IPS-15b (cell line): ENCODE measurements around the gene CDH5.

Experiments
- H3K27me3 ChIP-seq: one replicate; pipeline ENCODE4 v1.6.1; 2013; ENCODE audit warnings: low read length; ENCODE audit not compliant: control insufficient read depth, insufficient read depth
- H3K36me3 ChIP-seq: one replicate; pipeline ENCODE4 v1.6.1; 2013; ENCODE audit warnings: low read length; ENCODE audit not compliant: control insufficient read depth, insufficient read depth
- H3K4me1 ChIP-seq: one replicate; pipeline ENCODE4 v1.6.1; 2013; ENCODE audit warnings: mild to moderate bottlenecking, low read length; ENCODE audit not compliant: control insufficient read depth, insufficient read depth
- H3K4me3 ChIP-seq: one replicate; pipeline ENCODE4 v1.5.1; 2013; ENCODE audit warnings: low read depth, low read length
- H3K9ac ChIP-seq: one replicate; pipeline ENCODE4 v1.6.1; 2013; ENCODE audit warnings: low read depth, mild to moderate bottlenecking, low read length
- H3K9me3 ChIP-seq: one replicate; pipeline ENCODE4 v1.6.1; 2013; ENCODE audit warnings: mild to moderate bottlenecking, low read length; ENCODE audit not compliant: control insufficient read depth, insufficient read depth

CDH5 gene

DNA sequence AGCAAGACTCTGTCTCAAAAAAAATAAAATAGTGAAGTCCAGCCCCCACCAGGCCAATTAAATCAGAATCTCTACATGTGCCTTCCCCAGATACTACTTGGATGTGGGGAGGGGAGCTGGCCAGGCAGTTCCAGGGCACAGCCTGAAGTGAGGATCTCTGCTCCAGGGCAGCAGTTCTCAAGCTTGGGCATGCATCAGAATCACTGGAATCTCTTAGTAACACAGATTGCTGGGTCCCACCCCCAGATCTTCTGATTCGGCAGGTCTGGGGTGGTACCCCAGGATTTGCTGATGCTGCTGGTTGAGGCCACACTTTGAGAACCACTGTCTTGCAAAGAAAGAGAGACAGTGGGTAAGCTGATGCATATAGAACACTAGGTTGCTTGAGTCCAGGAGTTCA lies 8.3 kb upstream of the CDH5 start:
- no peaks in the 10 kb centered on the region for H3K4me1 ChIP-seq

DNA sequence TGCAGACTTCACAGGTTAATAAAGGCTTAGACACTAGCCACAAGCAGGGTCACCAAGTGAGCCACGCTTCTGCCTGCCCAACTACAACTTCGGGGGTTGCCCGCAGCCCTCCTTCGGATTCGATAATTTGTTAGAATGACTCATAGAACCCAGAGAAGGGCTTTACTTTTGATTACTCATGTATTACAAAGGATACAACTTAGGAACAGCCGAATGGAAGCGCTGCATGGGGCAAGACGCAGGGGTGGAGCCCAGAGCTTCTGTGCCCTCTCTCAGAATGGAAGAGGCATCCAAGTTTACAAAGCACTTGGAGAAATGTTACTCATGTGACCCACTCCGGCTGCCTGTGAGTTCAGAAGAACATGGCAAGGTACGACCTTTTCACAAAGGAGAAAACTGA lies 7.5 kb upstream of the CDH5 start:
- Histone ChIP-seq H3K9ac (no peak overlapping the region), H3K36me3 (no peaks in the 10 kb centered on the region), H3K9me3 (no peaks in the 10 kb centered on the region), H3K4me3 (no peak overlapping the region), H3K27me3 (no peaks in the 10 kb centered on the region), H3K4me1 (no peaks in the 10 kb centered on the region)

More for the DNA sequence above, 8.3 kb upstream of the CDH5 start:
- Histone ChIP-seq H3K27me3 (no peaks in the 10 kb centered on the region), H3K9ac (no peak overlapping the region), H3K36me3 (no peaks in the 10 kb centered on the region), H3K4me3 (no peak overlapping the region), H3K9me3 (no peaks in the 10 kb centered on the region)

DNA sequence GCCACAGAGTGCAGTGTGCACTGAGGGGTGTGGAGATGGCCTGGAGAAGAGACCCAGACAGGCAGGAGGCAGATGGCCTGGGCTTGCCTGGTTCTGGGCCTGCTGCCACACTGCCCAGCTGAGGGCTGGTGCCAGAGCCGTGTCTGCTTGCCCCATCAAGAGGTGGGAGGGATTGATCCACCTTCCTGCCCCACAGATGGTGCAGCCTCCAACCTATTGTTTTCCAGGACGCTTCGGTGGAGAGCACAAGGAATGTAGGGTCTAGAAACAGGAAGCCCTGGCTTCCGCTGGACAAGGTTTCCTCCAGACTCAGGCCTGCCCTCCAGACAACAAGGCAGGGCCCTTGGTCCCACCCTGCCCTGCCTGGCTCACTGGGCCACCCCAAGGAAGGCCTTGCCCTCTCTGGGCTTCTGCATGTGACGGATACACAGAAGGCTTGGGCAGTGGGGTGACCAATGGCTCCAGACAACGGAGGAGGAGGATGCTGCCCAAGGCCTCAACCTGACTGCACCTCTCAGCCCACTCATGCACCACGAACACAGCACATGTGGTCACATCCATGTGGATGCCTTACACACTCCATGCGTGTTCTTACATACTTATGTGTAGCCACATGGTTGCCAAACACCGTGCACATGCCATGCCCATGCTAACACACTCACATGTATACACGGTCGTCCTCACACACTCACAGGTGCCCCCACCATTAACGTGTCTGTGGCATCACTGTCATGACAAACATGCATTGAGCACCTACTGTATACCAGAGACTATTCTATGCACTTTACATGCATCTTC lies 6.5 kb upstream of the CDH5 start:
- Histone ChIP-seq H3K9ac (no peak overlapping the region), H3K27me3 (no peaks in the 10 kb centered on the region), H3K4me1 (peaks cover 4% of the 10 kb centered on the region), H3K36me3 (no peaks in the 10 kb centered on the region), H3K4me3 (no peak overlapping the region), H3K9me3 (no peaks in the 10 kb centered on the region)

DNA sequence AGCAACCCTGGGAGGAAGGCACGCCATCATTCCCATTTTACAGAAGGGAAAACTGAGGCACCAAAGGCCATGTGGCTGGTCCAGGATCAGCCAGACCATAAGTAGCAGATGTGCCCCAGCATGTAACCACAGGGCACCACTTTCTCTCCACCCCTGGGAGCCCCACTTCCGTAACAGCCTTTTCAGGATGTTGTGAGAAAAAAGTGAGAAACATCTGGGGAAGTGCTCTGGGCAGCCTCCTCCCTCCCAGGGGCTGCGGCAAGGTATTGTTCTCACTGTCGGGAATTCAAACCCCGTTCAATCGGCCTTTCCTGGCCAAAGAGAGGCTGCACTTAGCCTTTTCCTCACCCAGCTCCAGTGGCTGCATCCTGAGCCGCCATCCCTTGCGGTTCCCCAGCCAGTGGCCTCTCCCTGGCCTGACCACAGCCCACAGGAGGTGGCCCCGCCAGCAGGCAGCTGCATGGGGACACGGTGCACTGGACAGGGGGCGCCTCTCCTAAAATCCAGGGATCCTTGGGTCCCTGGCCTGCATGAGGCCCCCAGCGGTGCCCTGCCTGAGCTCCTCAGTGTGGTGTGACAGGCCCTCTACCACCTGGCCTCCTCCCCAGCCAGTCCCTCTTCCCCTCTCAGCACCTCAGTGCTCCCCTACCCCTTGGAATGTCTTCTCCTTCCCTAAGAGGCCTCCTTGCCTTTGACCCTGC lies 5.7 kb upstream of the CDH5 start:
- no peak overlapping the region for H3K9ac ChIP-seq
- H3K9me3 ChIP-seq = no peaks in the 10 kb centered on the region
- H3K27me3 ChIP-seq = no peaks in the 10 kb centered on the region
- H3K4me3 ChIP-seq = no peak overlapping the region
- H3K4me1 ChIP-seq = peaks cover 4% of the 10 kb centered on the region
- no peaks in the 10 kb centered on the region for H3K36me3 ChIP-seq

DNA sequence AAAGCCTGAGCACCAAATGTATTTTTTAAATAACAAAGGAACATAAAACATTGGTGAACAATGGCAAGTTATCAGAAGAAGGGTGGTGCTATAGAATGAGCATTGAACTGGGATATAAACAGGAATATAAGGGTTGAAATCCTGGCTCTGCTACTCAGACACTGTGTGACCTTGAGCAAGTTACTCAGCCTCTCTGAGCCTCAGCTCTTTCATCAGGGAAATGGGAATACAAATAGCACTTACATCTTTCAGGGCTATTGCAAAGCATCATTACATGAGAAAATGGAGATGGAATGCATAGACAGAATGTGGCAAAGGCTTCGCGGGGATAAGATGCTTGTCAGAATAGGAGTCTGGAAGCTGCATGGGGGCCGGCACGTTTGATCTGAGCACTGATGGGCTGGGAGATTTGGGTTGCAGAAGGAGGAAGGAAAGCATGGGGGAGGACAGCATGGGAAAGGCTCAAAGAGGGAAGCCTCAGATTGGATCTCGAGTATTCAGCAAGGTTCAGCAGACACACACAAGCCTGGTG lies 4.8 kb upstream of the CDH5 start:
- no peaks in the 10 kb centered on the region for H3K27me3 ChIP-seq
- H3K4me1 ChIP-seq = peaks cover 4% of the 10 kb centered on the region
- H3K36me3 ChIP-seq = no peaks in the 10 kb centered on the region
- H3K9ac ChIP-seq = no peak overlapping the region
- H3K4me3 ChIP-seq = no peak overlapping the region
- no peaks in the 10 kb centered on the region for H3K9me3 ChIP-seq

DNA sequence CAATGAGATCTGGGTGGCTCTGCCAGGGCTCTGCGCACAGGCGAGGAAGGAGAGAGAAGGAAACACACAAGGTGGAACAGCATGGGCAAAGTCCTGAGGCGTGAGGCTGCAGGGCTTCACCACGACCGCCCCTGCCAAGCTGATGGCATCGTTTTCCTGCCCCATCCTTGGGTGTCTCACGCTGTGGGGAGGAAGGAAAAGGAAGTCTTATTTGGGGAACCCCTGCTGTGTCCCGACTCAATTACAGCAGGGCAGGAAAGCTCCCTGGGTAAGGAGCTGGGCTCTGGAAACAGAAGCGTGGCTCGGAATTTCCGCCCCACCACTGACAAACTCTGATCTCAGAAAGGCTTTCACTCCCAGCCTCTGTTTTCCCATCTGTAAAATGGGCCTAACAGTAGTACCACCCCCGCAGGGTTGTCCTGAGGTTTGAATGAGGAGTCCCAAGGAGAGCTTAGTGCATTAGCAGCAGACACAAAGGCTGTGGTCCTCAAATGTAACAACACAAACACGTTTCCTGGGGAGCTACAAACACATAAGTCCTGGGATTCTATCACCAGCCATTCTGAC lies 3.2 kb upstream of the CDH5 start:
- H3K36me3 ChIP-seq = no peaks in the 10 kb centered on the region
- H3K4me1 ChIP-seq = peaks cover 7% of the 10 kb centered on the region
- H3K4me3 ChIP-seq = no peak overlapping the region
- H3K9me3 ChIP-seq = no peaks in the 10 kb centered on the region
- H3K27me3 ChIP-seq = no peaks in the 10 kb centered on the region
- H3K9ac ChIP-seq = no peak overlapping the region

DNA sequence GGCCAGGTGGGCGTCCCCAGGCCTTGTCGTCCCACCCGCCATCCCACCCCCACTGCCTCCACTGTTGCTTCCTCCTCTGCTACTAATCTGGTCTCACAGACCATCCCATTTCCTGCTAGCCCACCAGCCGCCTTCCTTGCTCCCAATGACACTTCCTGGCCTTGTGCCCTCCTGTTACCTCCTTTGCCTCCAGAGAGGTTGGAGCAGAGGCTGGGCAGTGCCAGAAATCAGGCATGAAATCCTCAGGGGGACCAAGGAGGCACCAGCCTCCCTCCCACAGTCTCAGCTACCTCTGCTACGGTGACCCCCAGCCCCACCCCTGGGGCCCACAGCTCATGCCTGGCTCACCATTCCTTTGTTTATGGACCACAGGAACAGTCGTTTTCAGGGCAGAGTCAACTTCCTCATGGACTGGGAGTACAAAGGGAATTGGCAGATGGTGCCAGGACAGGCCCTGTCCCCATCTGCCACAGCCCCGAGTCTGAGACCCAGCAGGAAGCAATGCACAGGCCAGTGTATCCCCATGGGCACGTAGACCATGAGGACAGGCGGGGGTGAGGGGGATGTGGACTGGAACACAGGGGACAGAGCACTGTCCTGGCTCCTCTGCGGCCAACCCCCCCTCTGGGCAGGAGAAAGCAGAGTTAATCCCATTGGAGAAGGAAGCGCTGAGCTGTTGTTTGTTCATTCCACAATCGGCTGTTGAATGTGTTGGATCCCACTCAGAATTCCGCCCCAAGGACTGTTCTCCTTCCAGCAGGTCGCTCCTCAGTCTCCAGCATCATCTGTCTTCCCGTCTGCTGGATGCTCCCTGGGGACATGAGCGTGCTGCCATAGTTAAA lies 2.2 kb upstream of the CDH5 start:
- H3K36me3 ChIP-seq = no peaks in the 10 kb centered on the region
- no peaks in the 10 kb centered on the region for H3K27me3 ChIP-seq
- H3K4me1 ChIP-seq = peaks cover 7% of the 10 kb centered on the region
- no peaks in the 10 kb centered on the region for H3K9me3 ChIP-seq
- H3K9ac ChIP-seq = no peak overlapping the region
- no peak overlapping the region for H3K4me3 ChIP-seq

DNA sequence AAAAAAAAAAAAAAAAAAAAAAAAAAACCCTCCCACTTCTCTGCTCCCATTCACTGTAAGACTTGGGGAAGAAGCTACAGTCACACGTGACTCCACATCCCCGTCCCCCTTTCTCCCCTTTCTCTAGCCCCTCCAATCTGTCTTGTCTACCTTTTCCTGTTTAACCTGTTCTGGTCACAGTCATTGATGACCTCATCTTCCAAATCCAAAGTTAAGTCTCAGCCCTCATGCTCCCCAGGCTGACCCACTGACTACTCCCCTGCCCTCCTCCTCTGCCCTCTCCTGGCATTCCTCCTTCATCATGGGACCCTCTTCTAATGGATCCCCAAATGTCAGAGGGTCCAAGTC lies 1.6 kb upstream of the CDH5 start:
- H3K9ac ChIP-seq = no peak overlapping the region
- H3K27me3 ChIP-seq = no peaks in the 10 kb centered on the region
- H3K36me3 ChIP-seq = no peaks in the 10 kb centered on the region
- H3K4me1 ChIP-seq = peaks cover 7% of the 10 kb centered on the region
- H3K4me3 ChIP-seq = no peak overlapping the region
- H3K9me3 ChIP-seq = no peaks in the 10 kb centered on the region

DNA sequence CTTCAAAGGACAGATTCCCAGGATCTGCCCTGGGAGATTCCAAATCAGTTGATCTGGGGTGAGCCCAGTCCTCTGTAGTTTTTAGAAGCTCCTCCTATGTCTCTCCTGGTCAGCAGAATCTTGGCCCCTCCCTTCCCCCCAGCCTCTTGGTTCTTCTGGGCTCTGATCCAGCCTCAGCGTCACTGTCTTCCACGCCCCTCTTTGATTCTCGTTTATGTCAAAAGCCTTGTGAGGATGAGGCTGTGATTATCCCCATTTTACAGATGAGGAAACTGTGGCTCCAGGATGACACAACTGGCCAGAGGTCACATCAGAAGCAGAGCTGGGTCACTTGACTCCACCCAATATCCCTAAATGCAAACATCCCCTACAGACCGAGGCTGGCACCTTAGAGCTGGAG lies 840 bp upstream of the CDH5 start:
- Histone ChIP-seq H3K4me3 (no peak overlapping the region), H3K9ac (no peak overlapping the region), H3K4me1 (peaks cover 7% of the 10 kb centered on the region), H3K36me3 (no peaks in the 10 kb centered on the region), H3K27me3 (no peaks in the 10 kb centered on the region), H3K9me3 (no peaks in the 10 kb centered on the region)

DNA sequence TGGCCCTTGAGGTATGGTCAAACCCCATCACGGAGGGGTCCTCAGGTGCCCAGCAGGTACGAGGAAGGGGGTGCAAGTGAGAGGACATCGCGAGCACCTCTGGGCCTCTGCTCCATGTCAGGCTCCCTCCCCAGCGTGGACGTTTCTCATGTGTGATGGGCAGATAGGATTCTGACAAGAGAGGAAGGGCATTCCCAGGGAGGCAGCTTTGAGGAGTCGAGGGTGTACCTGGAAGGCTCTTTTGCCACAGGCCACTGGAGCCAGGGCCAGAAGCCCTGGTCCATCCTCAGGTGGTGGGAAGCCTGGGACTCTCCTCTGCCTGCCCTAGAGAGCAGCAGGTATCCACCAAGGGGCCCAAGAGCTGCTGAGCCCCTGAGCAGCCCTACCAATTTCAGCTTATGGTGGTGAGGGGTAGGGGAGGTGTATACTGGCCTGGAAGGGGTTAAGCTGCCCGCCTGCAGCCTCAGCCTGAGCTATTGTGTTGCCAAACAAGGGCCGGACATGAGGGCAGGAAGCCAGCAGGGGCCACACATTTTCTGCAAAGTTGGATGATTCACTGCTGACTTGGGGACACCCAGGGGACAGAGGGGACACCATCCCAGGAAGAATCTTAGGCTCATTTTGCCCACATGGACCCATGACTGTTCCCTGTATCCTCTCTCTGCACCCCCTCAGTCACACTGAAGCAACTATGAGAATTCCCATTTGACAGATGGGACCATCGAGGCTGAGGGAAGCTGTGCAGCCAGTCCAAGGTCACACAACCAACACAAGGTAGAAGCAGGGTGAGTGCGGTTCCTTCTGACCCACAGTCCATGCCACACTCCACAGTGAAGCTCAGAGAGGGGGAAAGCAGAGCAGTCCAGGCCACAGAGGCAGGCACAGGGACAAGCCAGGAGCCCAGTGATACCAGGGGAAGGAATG lies 1.7 kb downstream of the CDH5 start:
- H3K36me3 ChIP-seq = no peaks in the 10 kb centered on the region
- no peaks in the 10 kb centered on the region for H3K27me3 ChIP-seq
- H3K9me3 ChIP-seq = no peaks in the 10 kb centered on the region
- H3K4me3 ChIP-seq = no peak overlapping the region
- peaks cover 7% of the 10 kb centered on the region for H3K4me1 ChIP-seq
- peak overlapping the region; percentile 5 for H3K9ac ChIP-seq
